Sciatic nerve (tissue), 2 donors: ENCODE data around the gene FCGR1A. TPM values are rescaled to one million over a fixed set of nuclear protein-coding genes. Genes with fewer than 3 reads are reported as not detected.
A peak's percentile ranks its signal among the peaks of the same experiment; 100 is the strongest.
"Not testable (repeated sequence)": the region's sequence is repeated elsewhere in the genome, so short reads cannot be mapped to it uniquely, and the experiment has no call there.

Source experiments
- ATAC-seq: fragments of 200-7000 bp; cut with Tn5 transposase; one replicate; pipeline ENCODE4 v1.9.1; 2020; ENCODE audit warnings: mild to moderate bottlenecking, moderate library complexity
- DNase-seq: peaks from one replicate; pipeline ENCODE4 v3.0.0-alpha.2; 2020; ENCODE audit warnings: low spot score
- intact Hi-C: fragments of 100-400 bp; cut with DNase I; formaldehyde crosslinking; loops from one replicate; pipeline ENCODE4 v1.14.2; 2022
- total RNA-seq: library from RNA; stranded (reverse); fragmentation: NEBNext Ultra II Directional; extraction: Animal tissue kit (Norgen Biotek cat#: 25700); gene quantifications from one replicate; pipeline ENCODE4 v1.2.1, GENCODE V29; 2021
- donor health status: DM: no; HTN: no; CAD: no.
- donor health status: DM: no; HTN: no; CAD: no.

FCGR1A gene
- 36.5 TPM for total RNA-seq

DNA sequence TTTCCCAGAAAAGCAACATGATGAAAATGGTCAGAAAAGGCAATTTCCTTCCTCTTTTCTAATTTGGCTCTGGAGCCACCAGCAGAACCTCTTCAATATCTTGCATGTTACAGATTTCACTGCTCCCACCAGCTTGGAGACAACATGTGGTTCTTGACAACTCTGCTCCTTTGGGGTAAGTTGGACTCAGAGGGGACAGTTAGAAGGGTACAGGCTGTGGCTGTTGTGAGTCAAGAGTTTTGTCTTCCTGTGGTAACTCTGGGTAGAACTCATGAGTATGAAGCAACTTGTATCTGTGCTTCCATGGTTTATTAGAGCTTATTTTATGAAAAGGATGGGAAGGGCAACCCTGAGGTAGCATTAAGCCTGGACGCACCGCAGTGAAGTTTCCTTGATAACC, at the start of gene FCGR1A:
Gene FCGR1A (plus strand): TSS at position 95 of the 400 bp plus-strand sequence. CDS start 50 bp downstream, at position 145.
- peak; percentile 30 for ATAC-seq
- intact Hi-C loops, DNase-seq: not testable (repeated sequence)

DNA sequence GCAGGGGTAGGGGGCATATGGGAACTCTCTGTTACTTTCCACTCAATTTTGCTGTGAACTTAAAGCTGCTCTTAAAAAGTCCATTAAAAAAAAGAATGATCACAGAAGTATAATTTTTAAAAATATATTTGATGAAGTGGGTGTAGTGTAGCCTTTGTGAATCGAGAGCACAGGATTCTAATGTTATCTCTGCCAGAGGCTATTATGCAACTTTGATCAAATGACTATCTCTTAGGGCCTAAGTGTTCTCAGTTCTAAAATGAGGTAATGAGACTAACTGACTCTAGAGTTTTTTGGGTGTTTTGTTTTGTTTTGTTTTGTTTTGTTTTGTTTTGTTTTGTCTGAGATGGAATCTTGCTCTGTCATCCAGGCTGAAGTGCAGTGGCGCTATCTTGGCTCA, 49.7 kb upstream of the FCGR1A start:
- peak; percentile 60 for ATAC-seq
- DNase-seq, intact Hi-C loops: not testable (repeated sequence)

DNA sequence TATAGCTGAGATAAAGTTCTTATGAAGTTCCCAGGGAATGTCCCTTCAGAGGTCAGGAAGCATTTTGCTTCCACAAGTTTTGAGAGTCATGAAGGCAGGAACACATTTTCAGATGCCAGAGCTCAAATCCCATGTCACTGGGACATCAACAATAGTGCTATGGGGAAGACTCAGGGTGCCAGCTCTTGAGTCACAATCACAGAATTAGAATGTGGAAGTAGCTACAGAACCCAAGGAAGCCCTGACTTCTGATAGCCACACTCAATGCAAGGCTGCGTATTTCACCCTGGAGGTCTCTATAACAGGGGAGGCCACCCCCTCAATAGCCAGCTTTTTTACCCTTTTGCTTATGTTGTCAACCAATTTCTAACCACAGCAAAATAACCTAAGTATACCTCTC, 47.8 kb upstream of the FCGR1A start:
- DNase-seq, intact Hi-C loops: not testable (repeated sequence)
- ATAC-seq, result peak; percentile 57

DNA sequence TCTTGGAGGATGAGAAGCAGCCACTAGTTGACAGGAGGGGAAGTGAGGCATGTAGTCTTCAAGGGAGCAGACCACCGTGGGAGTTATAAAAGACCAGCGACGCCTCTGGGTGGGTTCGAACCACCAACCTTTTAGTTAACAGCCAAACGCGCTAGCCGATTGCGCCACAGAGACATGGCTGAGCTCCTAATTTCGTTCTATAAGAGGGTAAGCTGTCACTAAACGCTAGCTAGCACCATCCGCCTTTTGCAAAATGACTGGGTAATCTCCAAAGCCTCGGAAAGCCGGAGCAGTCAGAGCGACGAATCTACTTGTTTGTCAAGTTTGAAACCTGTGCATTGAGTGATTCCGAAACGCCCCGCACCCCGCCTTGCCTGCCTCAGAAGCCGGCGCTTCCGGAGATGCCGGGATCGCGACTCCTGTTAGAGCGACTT, 42.3 kb upstream of the FCGR1A start:
- peak; percentile 44 for ATAC-seq
- intact Hi-C loops, result not testable (repeated sequence)
- peak; percentile 53 for DNase-seq

DNA sequence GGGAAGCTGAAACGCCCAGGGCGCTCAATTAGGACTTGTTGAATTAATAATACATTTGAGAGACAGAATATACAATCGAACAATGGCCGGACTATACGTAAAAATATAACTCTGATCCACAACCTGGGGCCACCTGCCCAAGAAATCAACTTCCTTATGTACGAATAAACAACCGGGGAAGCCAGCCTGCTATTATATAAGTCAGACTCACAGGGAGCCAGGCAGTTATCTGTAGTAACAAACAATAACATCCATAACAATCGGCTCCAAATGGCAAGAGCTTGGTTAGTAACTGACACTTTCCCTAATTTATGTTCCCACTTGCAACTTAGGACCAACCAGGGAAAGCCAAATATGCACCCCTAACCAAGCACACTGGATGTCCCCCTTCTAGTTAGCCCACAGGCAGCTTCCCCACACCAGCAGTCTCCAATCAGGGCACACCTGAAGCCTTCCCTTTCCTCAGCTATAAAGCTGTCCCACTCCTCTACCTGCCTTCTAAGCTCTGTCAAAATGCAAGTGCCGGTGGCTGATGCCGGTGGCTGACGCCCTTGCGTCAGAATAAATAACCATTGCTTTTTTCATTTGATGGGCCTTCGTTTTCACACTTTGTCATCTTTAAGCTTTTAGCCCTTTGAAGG, 41.8 kb upstream of the FCGR1A start:
- DNase-seq, ATAC-seq, intact Hi-C loops: not testable (repeated sequence)

DNA sequence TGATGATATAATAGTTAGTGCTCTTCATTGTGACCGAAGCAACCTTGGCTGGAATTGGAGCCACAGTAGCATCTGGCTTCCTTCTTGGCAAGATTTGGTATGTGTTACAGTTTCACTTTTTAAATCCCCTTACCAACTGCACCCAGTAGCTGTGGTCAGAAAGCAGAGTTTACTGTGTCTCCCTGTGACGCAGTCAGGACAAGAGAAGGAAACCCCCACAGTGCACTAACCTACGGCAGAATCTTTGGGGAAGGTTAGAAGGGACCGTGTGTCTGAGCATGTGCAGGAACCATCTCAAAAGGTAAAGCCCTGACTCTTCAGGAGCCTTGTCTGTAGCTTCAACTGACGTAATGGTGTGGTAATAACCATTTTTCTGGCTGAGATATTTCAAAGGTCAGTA, 40.6 kb upstream of the FCGR1A start:
- intact Hi-C loops, DNase-seq, ATAC-seq: not testable (repeated sequence)

DNA sequence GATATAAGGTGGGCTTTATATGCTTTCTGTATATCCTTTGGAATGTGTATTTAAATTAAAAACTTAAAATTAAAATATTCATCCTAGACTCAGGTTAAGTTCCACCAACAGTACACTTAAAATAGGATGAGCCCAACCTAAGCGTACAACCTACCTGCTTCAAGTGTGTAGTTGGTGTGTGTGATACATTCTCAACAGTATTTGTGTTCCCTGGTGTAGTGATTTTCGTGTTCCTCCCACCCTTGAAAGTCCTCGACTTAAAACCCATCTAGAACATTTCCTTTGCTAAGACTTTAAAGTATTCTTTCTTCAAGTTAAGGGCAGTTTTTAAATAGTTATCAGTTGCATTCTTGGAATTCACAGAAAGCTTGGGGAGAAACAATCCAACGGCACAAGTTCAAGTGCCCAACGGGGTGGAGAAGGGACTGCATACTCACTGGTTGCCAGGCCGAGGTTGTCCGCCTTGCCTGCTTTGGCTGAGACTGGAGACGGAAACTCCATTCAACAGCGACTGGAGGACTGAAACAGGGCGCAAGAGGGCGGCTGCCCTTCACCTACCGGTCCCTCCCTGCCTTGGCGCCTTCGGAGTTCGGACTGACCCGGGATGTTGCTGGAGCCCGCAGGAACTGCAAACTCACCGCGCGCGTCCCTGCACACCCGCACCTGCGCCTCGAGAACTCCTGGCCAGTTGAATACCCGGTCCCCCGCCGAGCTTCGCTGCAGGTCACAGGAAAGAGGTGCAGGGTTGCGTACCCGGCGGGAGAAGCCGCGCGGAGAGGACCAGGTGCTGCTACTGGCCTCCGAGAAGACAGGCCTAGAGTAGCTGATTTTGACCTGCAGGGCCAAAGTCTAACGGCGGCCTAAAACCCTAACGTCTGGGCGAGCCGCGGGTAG, 35.8 kb upstream of the FCGR1A start:
- peak; percentile 63 for ATAC-seq

DNA sequence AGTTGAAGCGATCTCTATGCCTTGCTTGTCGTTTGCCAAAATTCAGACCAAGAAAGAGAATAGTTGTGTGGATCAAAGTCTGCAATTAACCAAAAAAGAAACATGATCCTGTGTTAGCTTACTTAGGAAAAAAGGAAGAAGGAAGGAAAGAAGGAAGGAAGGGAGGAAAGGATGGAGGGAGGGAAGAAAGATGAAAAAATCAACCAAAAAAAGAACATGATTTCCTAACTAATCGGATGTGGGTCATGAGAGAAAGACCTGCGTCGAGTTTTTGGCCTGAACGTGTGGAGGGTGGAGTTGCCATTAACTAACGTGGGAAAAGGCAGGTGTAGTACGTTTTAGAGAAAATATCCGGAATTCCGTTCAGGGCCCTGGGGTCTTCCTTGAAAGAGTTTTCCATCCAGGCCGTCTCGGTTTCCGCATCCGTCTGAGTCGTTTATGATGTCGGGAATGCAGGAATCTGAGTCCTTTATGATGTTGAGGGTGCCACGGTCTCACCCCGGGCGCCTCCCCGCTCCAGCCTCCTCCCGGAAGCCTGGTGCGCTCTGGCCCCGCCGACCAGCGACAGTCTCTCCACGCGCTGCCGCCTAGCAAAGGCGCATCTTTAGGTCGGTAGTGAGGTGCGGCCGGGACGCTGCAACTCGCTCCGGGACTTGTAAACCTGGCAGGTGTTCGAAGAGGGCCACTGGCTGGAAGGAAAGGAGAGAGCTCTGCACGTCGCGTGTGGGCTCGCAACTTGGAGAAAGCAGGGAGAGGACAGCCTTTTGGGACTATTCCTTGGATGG, 34.9 kb upstream of the FCGR1A start:
- intact Hi-C loops, DNase-seq: not testable (repeated sequence)
- peak; percentile 68 for ATAC-seq

More for the DNA sequence above, 35.8 kb upstream of the FCGR1A start:
- intact Hi-C loops, result not testable (repeated sequence)
- DNase-seq, result peak; percentile 56

DNA sequence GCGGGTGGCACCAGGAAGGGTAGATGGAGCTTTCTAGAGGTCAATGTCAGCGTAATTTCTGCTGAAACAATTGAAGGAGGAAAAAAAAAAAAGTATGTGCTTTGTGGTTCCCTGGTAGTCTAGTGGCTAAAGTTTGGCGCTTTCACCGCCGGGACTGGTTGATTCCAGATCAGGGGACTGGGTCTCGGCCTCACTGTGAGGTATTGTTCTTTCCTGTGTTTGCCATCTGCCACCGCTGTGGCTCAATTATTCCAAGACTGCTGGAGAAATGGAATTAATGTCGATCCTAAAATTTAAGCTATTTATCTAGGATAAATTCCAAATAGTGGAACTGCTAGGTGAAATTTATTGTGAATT, 34.4 kb upstream of the FCGR1A start:
- DNase-seq, result peak; percentile 51
- ATAC-seq, intact Hi-C loops: not testable (repeated sequence)

DNA sequence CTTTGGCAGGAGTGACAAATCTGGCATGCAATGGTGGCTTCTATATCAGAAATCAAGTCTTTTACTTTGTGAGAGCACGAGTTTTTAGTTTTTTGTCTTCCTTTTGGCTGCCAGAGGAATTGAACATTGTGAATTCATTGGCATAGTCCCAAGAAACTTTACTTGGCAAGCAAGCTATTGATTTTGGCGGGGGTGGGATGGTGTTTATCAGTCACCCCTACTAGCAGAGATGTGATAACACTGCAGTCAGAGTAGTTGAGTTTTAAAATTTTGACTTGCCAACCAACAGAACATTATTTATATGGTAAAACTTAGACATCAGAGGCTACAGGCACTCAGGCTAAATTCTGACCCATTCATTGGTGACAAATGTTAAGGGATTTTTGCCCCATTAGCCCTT, 31.9 kb upstream of the FCGR1A start:
- intact Hi-C loops, DNase-seq: not testable (repeated sequence)
- peak; percentile 26 for ATAC-seq

DNA sequence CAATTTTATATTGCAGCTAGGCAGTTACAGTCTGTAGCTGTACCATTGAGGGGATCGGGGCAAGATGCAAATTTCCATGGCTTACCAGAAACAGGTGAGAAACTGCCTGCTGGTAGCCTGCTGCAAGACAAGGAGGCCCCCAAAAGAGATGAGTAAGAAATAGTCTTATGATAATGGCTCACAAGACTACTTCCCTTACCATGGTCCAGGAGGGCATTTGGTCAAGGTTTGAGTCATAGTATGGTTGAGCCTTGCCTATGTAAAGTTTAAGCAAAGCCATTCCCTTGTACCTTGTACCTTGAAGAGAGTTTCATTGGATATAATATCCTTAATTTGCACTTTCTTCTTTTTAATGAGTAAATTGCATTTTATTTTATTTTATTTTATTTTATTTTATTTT, 30.3 kb upstream of the FCGR1A start:
- ATAC-seq, DNase-seq, intact Hi-C loops: not testable (repeated sequence)

DNA sequence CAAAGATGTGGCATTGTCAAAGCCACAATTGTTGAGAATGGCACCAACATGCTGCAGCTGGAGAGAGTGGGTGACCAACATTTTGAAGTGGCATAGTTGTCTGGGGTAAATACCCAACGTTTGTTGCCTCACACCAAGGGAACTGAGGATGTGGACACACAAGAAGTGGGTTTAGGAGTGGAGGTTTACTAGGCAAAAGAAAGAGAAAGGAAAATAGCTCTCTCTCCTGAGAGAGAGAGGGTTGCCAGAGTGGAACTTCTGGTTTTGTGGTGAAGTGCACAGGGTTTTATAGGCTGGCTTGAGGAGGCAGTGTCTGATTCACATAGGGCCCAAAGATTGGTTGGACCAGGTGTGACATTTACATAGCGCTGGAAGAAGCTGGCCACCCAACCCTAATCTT, 29.0 kb upstream of the FCGR1A start:
- intact Hi-C loops, DNase-seq, ATAC-seq: not testable (repeated sequence)

DNA sequence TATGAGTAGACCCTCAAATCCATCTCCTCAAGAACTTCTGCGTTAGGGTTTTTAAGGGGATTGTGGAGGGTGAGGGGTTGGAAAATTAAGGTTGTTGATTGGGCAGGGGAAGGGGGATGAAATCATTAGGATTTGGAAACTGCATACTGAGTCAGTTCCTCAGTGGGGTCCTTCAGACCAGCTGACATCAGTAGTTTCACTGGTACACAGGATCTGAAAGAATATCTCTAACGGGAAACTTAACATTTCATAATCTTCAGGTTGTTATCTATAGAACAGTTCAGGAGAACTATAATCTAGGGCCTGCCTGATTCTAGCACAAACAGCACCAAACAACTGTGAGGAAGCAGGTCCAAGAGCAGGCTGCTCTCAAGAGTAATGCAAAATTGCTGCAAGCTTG, 27.2 kb upstream of the FCGR1A start:
- DNase-seq, ATAC-seq, intact Hi-C loops: not testable (repeated sequence)

DNA sequence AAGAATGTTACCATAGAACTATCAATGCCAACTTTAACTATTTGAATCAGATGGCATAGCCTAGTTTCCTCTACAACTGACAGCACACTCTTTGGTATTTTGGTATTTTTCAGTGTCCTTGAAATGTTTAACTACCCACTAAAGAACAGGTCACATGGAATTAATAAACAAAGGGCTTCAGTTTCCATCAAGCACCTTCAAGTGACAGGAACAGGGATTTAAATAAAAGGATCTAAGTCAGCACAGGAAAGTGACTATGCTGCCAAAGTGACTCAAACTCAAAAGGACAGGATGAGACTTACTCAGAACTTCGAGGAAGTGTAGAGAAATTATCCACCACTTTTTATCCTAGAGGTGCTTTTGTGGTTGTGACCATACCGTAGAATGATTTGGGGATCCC, 20.2 kb upstream of the FCGR1A start:
- intact Hi-C loops, DNase-seq, ATAC-seq: not testable (repeated sequence)

DNA sequence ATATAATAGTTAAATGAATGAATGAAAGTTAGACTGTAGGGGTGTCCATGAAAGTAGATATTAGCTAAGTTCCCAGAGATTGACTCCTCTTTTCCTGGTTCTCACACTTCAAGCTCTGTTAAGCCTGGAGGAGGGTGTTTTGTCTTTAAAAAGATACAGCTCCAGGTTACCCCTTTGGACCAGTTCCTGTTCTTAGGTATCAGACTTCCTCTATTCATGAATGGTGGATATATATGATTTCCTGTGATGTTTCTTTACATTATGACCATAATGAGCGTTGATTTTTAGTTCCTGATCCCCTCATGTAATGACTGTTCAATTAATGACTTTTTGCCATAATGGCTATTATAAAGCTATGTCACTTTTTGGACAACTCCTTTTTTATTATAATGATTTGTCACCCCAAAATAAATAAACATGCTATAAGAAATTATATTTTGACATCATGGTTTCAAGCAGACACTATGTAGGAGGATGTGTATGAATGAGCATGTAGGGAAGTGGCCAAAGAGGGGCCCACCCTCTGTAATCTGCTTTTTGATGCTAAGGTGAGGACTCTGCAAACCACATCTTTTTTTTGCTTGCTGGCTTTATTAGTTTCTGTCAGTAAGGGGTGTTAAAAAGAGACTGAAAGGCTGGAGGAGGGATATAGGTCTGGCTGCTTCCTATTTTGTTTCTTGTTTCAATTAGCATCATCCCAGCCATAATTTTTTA, 18.2 kb upstream of the FCGR1A start:
- DNase-seq, ATAC-seq, intact Hi-C loops: not testable (repeated sequence)

DNA sequence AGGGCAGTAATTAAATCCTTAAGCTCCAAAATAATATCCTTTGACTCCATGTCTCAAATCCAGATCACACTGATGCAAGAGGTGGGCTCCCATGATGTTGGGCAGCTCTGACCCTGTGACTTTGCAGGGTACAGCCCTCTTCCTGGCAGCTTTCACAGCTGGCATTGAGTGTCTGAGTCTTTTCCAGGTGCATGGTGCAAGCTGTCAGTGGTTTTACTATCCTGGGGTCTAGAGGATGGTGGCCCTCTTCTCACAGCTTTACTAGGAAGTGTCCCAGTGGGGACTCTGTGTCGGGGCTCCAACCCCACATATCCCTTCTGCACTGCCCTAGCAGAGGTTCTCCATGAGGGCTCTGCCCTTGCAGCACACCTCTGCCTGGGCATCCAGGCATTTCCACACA, 16.3 kb upstream of the FCGR1A start:
- intact Hi-C loops, DNase-seq, ATAC-seq: not testable (repeated sequence)

DNA sequence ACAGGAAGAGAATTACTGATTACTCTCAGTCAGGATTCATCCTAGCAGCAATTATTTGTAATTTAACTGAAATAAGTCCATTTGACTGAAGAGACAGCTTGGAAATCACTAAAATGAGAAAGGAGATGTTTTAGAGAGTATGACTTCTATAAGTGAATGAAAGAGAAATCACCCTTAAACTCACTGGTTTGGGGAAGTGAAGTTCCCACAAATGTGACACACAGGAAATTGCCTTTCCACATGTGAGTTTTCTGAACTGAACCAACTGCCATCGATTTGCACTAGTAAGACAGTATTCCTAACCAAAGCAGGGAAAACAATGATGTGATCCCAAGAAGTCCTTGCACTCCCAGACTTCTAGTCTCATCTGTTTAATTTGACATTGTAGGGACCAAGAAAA, 13.3 kb upstream of the FCGR1A start:
- DNase-seq, ATAC-seq, intact Hi-C loops: not testable (repeated sequence)

DNA sequence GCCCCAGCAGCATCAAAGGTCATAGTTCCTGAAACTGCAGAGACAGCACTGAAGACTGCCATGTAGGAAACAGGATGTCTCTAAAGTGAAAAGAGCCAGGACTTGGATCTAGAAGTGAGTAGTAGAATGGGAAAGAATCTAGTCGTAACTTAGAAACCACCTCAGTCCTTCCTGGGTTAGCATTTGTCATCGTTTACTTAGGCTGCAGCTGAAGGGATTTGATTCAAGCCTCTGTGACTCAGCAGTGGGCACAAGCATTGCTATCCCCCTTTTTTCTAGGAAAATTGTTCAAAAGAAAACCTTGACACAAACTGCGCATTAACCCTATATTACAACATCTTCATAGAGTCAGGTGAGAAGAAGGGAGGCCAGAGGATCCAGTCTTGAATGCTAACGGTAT, 11.8 kb upstream of the FCGR1A start:
- DNase-seq, ATAC-seq, intact Hi-C loops: not testable (repeated sequence)
